Ascending aorta (tissue), 2 donors: Measurements from ENCODE around the gene PELI1. TPM values are rescaled to one million over a fixed set of nuclear protein-coding genes. Genes with fewer than 3 reads are reported as not detected.
"Not testable (repeated sequence)": the region's sequence is repeated elsewhere in the genome, so short reads cannot be mapped to it uniquely, and the experiment has no call there.

Experiments
- DNase-seq, 2 donors: peaks; one replicate each; pipeline ENCODE4 v3.0.0-alpha.2; 2019; ENCODE audit warnings: low spot score in 2 of 2
- H3K27ac ChIP-seq, 2 donors: fragments of 200-600 bp; sonication (generic); one replicate each; pipeline ENCODE4 v1.5.1; 2016 to 2017; ENCODE audit warnings: mild to moderate bottlenecking in 1 of 2
- H3K27me3 ChIP-seq: fragments of 200-600 bp; sonication (generic); one replicate; pipeline ENCODE4 v1.5.1; 2017
- H3K36me3 ChIP-seq, 2 donors: fragments of 200-600 bp; sonication (generic); one replicate each; pipeline ENCODE4 v1.5.1; 2016
- H3K4me1 ChIP-seq, 2 donors: fragments of 200-600 bp; sonication (generic); one replicate each; pipeline ENCODE4 v1.5.1; 2016 to 2017; ENCODE audit warnings: mild to moderate bottlenecking in 1 of 2
- H3K4me3 ChIP-seq, 2 donors: fragments of 200-600 bp; sonication (generic); one replicate each; pipeline ENCODE4 v1.5.1; 2016 to 2017; ENCODE audit warnings: mild to moderate bottlenecking in 1 of 2
- H3K9me3 ChIP-seq, 2 donors: fragments of 200-600 bp; sonication (generic); one replicate each; pipeline ENCODE4 v1.5.1; 2016
- intact Hi-C: fragments of 100-400 bp; cut with DNase I; formaldehyde crosslinking; loops from one replicate; pipeline ENCODE4 v1.15.1; 2023
- total RNA-seq: library from RNA; depleted of rRNA; stranded (reverse); fragments of >200 nt; gene quantifications from one replicate; pipeline ENCODE4 v1.1.0, GENCODE V29; 2016
- TF ChIP-seq, protein P1 (sequence below), 3 experiments: fragments of 200-600 bp in 2 of 3; fragments of 450-650 bp in 1 of 3; sonication (generic) in 2 of 3; IDR thresholded peaks; one replicate each; pipeline ENCODE4 v1.5.1; 2016 to 2019; ENCODE audit warnings: antibody characterized with exemption in 3 of 3, mild to moderate bottlenecking in 1 of 3, moderate library complexity in 1 of 3

The PELI1 gene
- total RNA-seq, 1 donor from 2014 or later, result 140 TPM

DNA sequence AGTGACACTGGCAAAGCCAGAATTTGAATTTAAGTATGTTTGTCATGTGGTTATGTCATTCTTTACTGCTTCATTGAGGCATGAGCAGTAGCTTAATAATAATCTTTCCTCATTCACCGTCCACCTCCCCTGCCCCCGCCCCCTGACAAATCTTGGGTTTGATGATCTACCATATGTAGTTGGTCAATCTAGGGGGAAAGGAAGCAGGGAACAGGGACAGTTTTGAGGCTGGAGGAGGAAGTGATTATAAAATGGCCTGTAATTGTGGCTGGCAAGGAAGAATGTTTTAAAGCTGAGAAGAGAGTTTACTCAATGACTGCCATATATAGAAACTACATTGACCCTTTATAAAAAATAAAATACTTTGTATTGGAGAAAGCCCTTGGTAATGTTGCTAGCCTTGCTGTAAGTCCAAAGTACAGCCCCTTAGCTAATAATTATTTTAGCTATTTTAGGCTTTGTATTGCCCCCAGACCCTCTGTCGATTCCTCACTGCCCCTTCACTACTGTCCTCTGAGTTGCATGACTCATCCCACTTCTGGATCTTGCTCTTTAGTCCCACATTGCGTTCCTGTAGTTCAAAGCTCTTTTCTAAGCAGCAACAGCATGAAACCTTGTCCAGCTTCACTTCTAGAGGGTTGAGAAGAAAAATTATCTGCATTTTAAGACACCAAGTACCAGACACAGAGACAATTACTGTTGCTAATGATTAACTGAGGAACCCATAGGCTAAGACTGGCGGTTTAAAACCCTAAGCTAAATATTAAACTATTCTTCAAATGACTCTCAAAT lies 38.4 kb downstream of the PELI1 start:
- Histone ChIP-seq H3K27ac (no peak overlapping the region), H3K4me1 (peaks cover 3 to 11% of the 10 kb centered on the region in 2 donors), H3K9me3 (no peaks in the 10 kb centered on the region), H3K4me3 (no peak overlapping the region), H3K36me3 (peaks cover 0 to 12% of the 10 kb centered on the region in 2 donors), H3K27me3 (no peaks in the 10 kb centered on the region)
- TF ChIP-seq, protein P1, sequence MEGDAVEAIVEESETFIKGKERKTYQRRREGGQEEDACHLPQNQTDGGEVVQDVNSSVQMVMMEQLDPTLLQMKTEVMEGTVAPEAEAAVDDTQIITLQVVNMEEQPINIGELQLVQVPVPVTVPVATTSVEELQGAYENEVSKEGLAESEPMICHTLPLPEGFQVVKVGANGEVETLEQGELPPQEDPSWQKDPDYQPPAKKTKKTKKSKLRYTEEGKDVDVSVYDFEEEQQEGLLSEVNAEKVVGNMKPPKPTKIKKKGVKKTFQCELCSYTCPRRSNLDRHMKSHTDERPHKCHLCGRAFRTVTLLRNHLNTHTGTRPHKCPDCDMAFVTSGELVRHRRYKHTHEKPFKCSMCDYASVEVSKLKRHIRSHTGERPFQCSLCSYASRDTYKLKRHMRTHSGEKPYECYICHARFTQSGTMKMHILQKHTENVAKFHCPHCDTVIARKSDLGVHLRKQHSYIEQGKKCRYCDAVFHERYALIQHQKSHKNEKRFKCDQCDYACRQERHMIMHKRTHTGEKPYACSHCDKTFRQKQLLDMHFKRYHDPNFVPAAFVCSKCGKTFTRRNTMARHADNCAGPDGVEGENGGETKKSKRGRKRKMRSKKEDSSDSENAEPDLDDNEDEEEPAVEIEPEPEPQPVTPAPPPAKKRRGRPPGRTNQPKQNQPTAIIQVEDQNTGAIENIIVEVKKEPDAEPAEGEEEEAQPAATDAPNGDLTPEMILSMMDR (IDR thresholded peaks at IDR 0.05), result no peak
- intact Hi-C loops, result no loop called here
- no peak for DNase-seq

DNA sequence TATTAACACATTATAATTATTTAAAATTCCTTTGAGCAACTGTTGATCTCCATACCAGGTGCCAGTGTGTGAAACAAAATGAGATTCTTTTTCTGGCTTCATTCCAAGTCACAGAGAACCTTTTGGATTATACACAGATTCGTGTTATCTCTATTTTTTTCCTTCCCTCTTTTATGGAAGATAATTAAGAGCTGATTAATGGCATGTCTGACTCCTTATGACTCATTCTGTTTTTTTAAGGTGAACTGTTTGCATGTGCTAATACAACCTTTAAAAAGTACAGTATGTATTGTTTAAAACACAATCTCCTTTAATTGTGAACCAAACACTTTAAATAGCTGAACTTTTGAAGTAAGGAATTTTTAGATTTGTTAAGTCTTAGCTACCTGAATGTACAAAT lies 39.3 kb downstream of the PELI1 start:
- H3K36me3 ChIP-seq, result peaks cover 0 to 12% of the 10 kb centered on the region in 2 donors
- intact Hi-C loops, result no loop called here
- no peak overlapping the region for H3K27ac ChIP-seq
- H3K4me1 ChIP-seq, result peaks cover 3 to 11% of the 10 kb centered on the region in 2 donors
- no peaks in the 10 kb centered on the region for H3K9me3 ChIP-seq
- DNase-seq, result no peak
- H3K4me3 ChIP-seq, result no peak overlapping the region
- H3K27me3 ChIP-seq, result no peaks in the 10 kb centered on the region
- TF ChIP-seq, protein P1 (IDR thresholded peaks at IDR 0.05), result no peak

- H3K4me3 ChIP-seq, H3K9me3 ChIP-seq, DNase-seq, H3K4me1 ChIP-seq, H3K36me3 ChIP-seq, H3K27ac ChIP-seq, intact Hi-C loops, H3K27me3 ChIP-seq: not testable (repeated sequence)
Observed at GRCh38 chr2:64102736-64103135, 41.5 kb downstream of the PELI1 start.

GRCh38 chr2:64101141-64101591 lies 43.1 kb downstream of the PELI1 start:
- Histone ChIP-seq H3K9me3 (no peaks in the 10 kb centered on the region), H3K27ac (no peak overlapping the region), H3K27me3 (no peaks in the 10 kb centered on the region), H3K36me3 (peaks cover 2 to 12% of the 10 kb centered on the region in 2 donors), H3K4me1 (peaks cover 0 to 4% of the 10 kb centered on the region in 2 donors), H3K4me3 (no peak overlapping the region)
- intact Hi-C loops, result no loop called here
- TF ChIP-seq, protein P1 (IDR thresholded peaks at IDR 0.05), result no peak
- no peak for DNase-seq

- intact Hi-C loops, DNase-seq, H3K27ac ChIP-seq, H3K9me3 ChIP-seq, H3K4me3 ChIP-seq, H3K4me1 ChIP-seq, H3K27me3 ChIP-seq: not testable (repeated sequence)
- peaks cover 8 to 17% of the 10 kb centered on the region in 2 donors for H3K36me3 ChIP-seq
Observed at GRCh38 chr2:64100584-64100983, 43.6 kb downstream of the PELI1 start.

GRCh38 chr2:64094663-64095382 lies 49.4 kb downstream of the PELI1 start:
- Histone ChIP-seq H3K27ac (no peak overlapping the region), H3K36me3 (peaks cover 21 to 32% of the 10 kb centered on the region in 2 donors), H3K4me1 (no peaks in the 10 kb centered on the region), H3K27me3 (no peaks in the 10 kb centered on the region), H3K4me3 (no peak overlapping the region), H3K9me3 (no peaks in the 10 kb centered on the region)
- intact Hi-C loops, result no loop called here
- TF ChIP-seq, protein P1 (IDR thresholded peaks at IDR 0.05), result no peak
- DNase-seq, result no peak
